Vagina (tissue), 2 donors: ENCODE data around the gene CHAC2. TPM values are rescaled to one million over a fixed set of nuclear protein-coding genes. Genes with fewer than 3 reads are reported as not detected.
"Not testable (repeated sequence)": the region's sequence is repeated elsewhere in the genome, so short reads cannot be mapped to it uniquely, and the experiment has no call there.

Experiments used
- DNase-seq, 2 donors: peaks; one replicate each; pipeline ENCODE4 v3.0.0-alpha.2; 2017; ENCODE audit errors: extremely low spot score in 2 of 2
- H3K27ac ChIP-seq: fragments of 200-600 bp; sonication (generic); one replicate; pipeline ENCODE4 v1.5.1; 2019
- H3K27me3 ChIP-seq: fragments of 200-600 bp; sonication (generic); one replicate; pipeline ENCODE4 v1.5.1; 2019
- H3K36me3 ChIP-seq, 2 donors: fragments of 200-600 bp; sonication (generic); one replicate each; pipeline ENCODE4 v1.5.1; 2017 to 2019
- H3K4me1 ChIP-seq: fragments of 200-600 bp; sonication (generic); one replicate; pipeline ENCODE4 v1.5.1; 2019
- H3K4me3 ChIP-seq, 2 donors: fragments of 200-600 bp; sonication (generic); 1 replicate in 1 of 2; 2 replicates in 1 of 2; pipeline ENCODE4 v1.5.1; 2016 to 2019
- H3K9me3 ChIP-seq: fragments of 200-600 bp; sonication (generic); one replicate; pipeline ENCODE4 v1.5.1; 2019
- CTCF ChIP-seq, 3 experiments: fragments of 450-650 bp in 2 of 3; fragments of 200-600 bp in 1 of 3; sonication (generic) in 1 of 3; IDR thresholded peaks; one replicate each; pipeline ENCODE4 v1.5.1; 2017 to 2019; ENCODE audit warnings: antibody characterized with exemption in 3 of 3, mild to moderate bottlenecking in 2 of 3, moderate library complexity in 2 of 3
- POLR2A ChIP-seq, 2 donors: fragments of 450-650 bp; IDR thresholded peaks; one replicate each; pipeline ENCODE4 v1.6.1; 2017; ENCODE audit warnings: antibody characterized with exemption in 2 of 2, mild to moderate bottlenecking in 2 of 2, moderate library complexity in 2 of 2
- POLR2AphosphoS5 ChIP-seq, 2 donors: sonication (generic); formaldehyde crosslinking; IDR thresholded peaks; one replicate each; pipeline ENCODE4 v1.9.0; 2017; ENCODE audit warnings: antibody characterized with exemption in 2 of 2, mild to moderate bottlenecking in 2 of 2, low read depth in 1 of 2; ENCODE audit not compliant: insufficient read depth in 1 of 2
- intact Hi-C: fragments of 100-400 bp; cut with DNase I; formaldehyde crosslinking; loops from one replicate; pipeline ENCODE4 v1.15.1; 2023
- total RNA-seq: library from RNA; depleted of rRNA; stranded (reverse); fragments of >200 nt; gene quantifications from one replicate; pipeline ENCODE4 v1.2.3, GENCODE V29; 2016

Gene CHAC2
- total RNA-seq, 1 donor from 2014 or later = 1.7 TPM

- DNase-seq = no peak
- Histone ChIP-seq H3K4me3 (no peak overlapping the region), H3K9me3 (no peaks in the 10 kb centered on the region), H3K4me1 (no peaks in the 10 kb centered on the region), H3K36me3 (peaks cover 0 to 12% of the 10 kb centered on the region in 2 donors), H3K27ac (no peak overlapping the region), H3K27me3 (no peaks in the 10 kb centered on the region)
- no peak for TF ChIP-seq POLR2AphosphoS5 (IDR thresholded peaks at IDR 0.05; ENCODE audit: insufficient read depth in 1 of 2, low read depth in 1 of 2)
- no peak for TF ChIP-seq POLR2A (IDR thresholded peaks at IDR 0.05)
- TF ChIP-seq CTCF (IDR thresholded peaks at IDR 0.05) = no peak
- intact Hi-C loops = no loop called here
Measured at GRCh38 chr2:53820711-53821110, 53.1 kb downstream of the CHAC2 start.

GRCh38 chr2:53821810-53822209 lies 54.2 kb downstream of the CHAC2 start:
- no peak overlapping the region for H3K4me3 ChIP-seq

GRCh38 chr2:53823639-53824038 lies 56.0 kb downstream of the CHAC2 start:
- intact Hi-C loops, H3K9me3 ChIP-seq, H3K36me3 ChIP-seq, H3K4me3 ChIP-seq, DNase-seq, H3K27ac ChIP-seq, H3K27me3 ChIP-seq: not testable (repeated sequence)
- peaks cover 17% of the 10 kb centered on the region for H3K4me1 ChIP-seq

More at GRCh38 chr2:53821810-53822209, 54.2 kb downstream of the CHAC2 start:
- Histone ChIP-seq H3K36me3 (peaks cover 0 to 6% of the 10 kb centered on the region in 2 donors), H3K27me3 (no peaks in the 10 kb centered on the region), H3K4me1 (peaks cover 8% of the 10 kb centered on the region), H3K27ac (no peak overlapping the region), H3K9me3 (no peaks in the 10 kb centered on the region)
- intact Hi-C loops = no loop called here
- DNase-seq = no peak
- TF ChIP-seq POLR2AphosphoS5 (IDR thresholded peaks at IDR 0.05; ENCODE audit: insufficient read depth in 1 of 2, low read depth in 1 of 2) (no peak), CTCF (IDR thresholded peaks at IDR 0.05) (no peak), POLR2A (IDR thresholded peaks at IDR 0.05) (no peak)

Other genes with a start within 250 kb of the CHAC2 start
- gene ASB3, start 19.1 kb downstream of the CHAC2 start, total RNA-seq = 13.5 TPM
- 84.5 TPM for gene ERLEC1, start 19.2 kb downstream of the CHAC2 start, total RNA-seq
- gene GPR75, start 92.2 kb downstream of the CHAC2 start, total RNA-seq = 5.4 TPM
- gene PSME4, start 203.2 kb downstream of the CHAC2 start, total RNA-seq = 71.2 TPM